ENCODE data around the gene KLRG1.

KLRG1 gene
- 26.5 to 92.2 (median 61.2) reads per million in 4 donors for total RNA-seq

- peak in 1 of 5 donors; percentile 9 for DNase-seq
Observed at GRCh38 chr12:8989413-8989812, at the start of gene KLRG1. TSS of gene KLRG1 (plus strand) at chr12:8989546. CDS start at chr12:8989636, 90 bp downstream.

GRCh38 chr12:8941691-8942478, 47.5 kb upstream of the KLRG1 start:
- DNase-seq: no peak

- no peak for DNase-seq
Observed at GRCh38 chr12:8943565-8944186, 45.7 kb upstream of the KLRG1 start.

- DNase-seq: no peak
Observed at GRCh38 chr12:8946733-8947132, 42.6 kb upstream of the KLRG1 start.

GRCh38 chr12:8947737-8948136, 41.6 kb upstream of the KLRG1 start:
- DNase-seq: no peak

- DNase-seq: peak in 1 of 5 donors; percentile 25
Observed at GRCh38 chr12:8948701-8949341, 40.5 kb upstream of the KLRG1 start.

- DNase-seq: peak; percentile 74 to 95 (median 85)
Observed at GRCh38 chr12:8949342-8950220, 39.8 kb upstream of the KLRG1 start, which contains the start of gene M6PR. TSS of gene M6PR (minus strand) at chr12:8949645. CDS start at chr12:8946404, 3,241 bp downstream.

GRCh38 chr12:8950221-8950527, 39.2 kb upstream of the KLRG1 start:
- no peak for DNase-seq

GRCh38 chr12:8950702-8951478, 38.5 kb upstream of the KLRG1 start:
- peak in 1 of 5 donors; percentile 29 for DNase-seq

GRCh38 chr12:8951744-8952143, 37.6 kb upstream of the KLRG1 start:
- peak in 2 of 5 donors; percentile 17 to 43 for DNase-seq

GRCh38 chr12:8953773-8954402, 35.5 kb upstream of the KLRG1 start:
- peak; percentile 32 to 52 (median 45) for DNase-seq

GRCh38 chr12:8956073-8956472, 33.3 kb upstream of the KLRG1 start:
- DNase-seq: no peak

- DNase-seq: no peak
Observed at GRCh38 chr12:8956772-8957171, 32.6 kb upstream of the KLRG1 start.

GRCh38 chr12:8957561-8957960, 31.8 kb upstream of the KLRG1 start:
- DNase-seq: no peak

- DNase-seq: no peak
Observed at GRCh38 chr12:8958066-8958465, 31.3 kb upstream of the KLRG1 start.

GRCh38 chr12:8960176-8960575, 29.2 kb upstream of the KLRG1 start:
- no peak for DNase-seq

GRCh38 chr12:8968761-8969160, 20.6 kb upstream of the KLRG1 start:
- no peak for DNase-seq

- no peak for DNase-seq
Observed at GRCh38 chr12:8969861-8970411, 19.4 kb upstream of the KLRG1 start.

- DNase-seq: no peak
Observed at GRCh38 chr12:8970432-8970831, 18.9 kb upstream of the KLRG1 start.

- DNase-seq: no peak
Observed at GRCh38 chr12:8980137-8980536, 9.2 kb upstream of the KLRG1 start.

- no peak for DNase-seq
Observed at GRCh38 chr12:8985213-8985754, 4.1 kb upstream of the KLRG1 start.

All from T-helper 1 cell (primary cell).